ENCODE results near the gene NUDT15. TPM values are rescaled to one million over a fixed set of nuclear protein-coding genes. Genes with fewer than 3 reads are reported as not detected.

Gene NUDT15
- total RNA-seq, 1 donor from 2014 or later, result 10.4 TPM

GRCh38 chr13:48066310-48066989 is 28.9 kb downstream of the NUDT15 start:
- Mint-ChIP-seq H3K27me3 (ENCODE audit: low read depth) (no peaks in the 10 kb centered on the region), H3K4me3 (no peak overlapping the region), H3K4me1 (no peaks in the 10 kb centered on the region), H3K9me3 (peaks cover 45% of the 10 kb centered on the region), H3K36me3 (peaks cover 65% of the 10 kb centered on the region), H3K27ac (no peak overlapping the region)
- TF ChIP-seq, protein P1, sequence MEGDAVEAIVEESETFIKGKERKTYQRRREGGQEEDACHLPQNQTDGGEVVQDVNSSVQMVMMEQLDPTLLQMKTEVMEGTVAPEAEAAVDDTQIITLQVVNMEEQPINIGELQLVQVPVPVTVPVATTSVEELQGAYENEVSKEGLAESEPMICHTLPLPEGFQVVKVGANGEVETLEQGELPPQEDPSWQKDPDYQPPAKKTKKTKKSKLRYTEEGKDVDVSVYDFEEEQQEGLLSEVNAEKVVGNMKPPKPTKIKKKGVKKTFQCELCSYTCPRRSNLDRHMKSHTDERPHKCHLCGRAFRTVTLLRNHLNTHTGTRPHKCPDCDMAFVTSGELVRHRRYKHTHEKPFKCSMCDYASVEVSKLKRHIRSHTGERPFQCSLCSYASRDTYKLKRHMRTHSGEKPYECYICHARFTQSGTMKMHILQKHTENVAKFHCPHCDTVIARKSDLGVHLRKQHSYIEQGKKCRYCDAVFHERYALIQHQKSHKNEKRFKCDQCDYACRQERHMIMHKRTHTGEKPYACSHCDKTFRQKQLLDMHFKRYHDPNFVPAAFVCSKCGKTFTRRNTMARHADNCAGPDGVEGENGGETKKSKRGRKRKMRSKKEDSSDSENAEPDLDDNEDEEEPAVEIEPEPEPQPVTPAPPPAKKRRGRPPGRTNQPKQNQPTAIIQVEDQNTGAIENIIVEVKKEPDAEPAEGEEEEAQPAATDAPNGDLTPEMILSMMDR (IDR thresholded peaks at IDR 0.05; ENCODE audit: unreplicated experiment), result no peak
- no peak for DNase-seq (ENCODE audit: low spot score in 2 of 2, unreplicated experiment in 2 of 2)

GRCh38 chr13:48068036-48068435 is 30.5 kb downstream of the NUDT15 start:
- TF ChIP-seq, protein P1 (IDR thresholded peaks at IDR 0.05; ENCODE audit: unreplicated experiment), result no peak
- H3K9me3 Mint-ChIP-seq, result peaks cover 59% of the 10 kb centered on the region

GRCh38 chr13:48068952-48069351 is 31.4 kb downstream of the NUDT15 start:
- no peak overlapping the region for H3K4me3 Mint-ChIP-seq
- DNase-seq (ENCODE audit: low spot score in 2 of 2, unreplicated experiment in 2 of 2), result no peak
- peaks cover 86% of the 10 kb centered on the region for H3K36me3 Mint-ChIP-seq
- H3K27ac Mint-ChIP-seq, result no peak overlapping the region
- TF ChIP-seq, protein P1 (IDR thresholded peaks at IDR 0.05; ENCODE audit: unreplicated experiment), result no peak
- H3K4me1 Mint-ChIP-seq, result no peaks in the 10 kb centered on the region
- H3K9me3 Mint-ChIP-seq, result peaks cover 68% of the 10 kb centered on the region
- no peaks in the 10 kb centered on the region for H3K27me3 Mint-ChIP-seq (ENCODE audit: low read depth)

More at GRCh38 chr13:48068036-48068435, 30.5 kb downstream of the NUDT15 start:
- no peak overlapping the region for H3K27ac Mint-ChIP-seq
- peaks cover 78% of the 10 kb centered on the region for H3K36me3 Mint-ChIP-seq
- H3K4me3 Mint-ChIP-seq, result no peak overlapping the region
- no peaks in the 10 kb centered on the region for H3K27me3 Mint-ChIP-seq (ENCODE audit: low read depth)
- DNase-seq (ENCODE audit: low spot score in 2 of 2, unreplicated experiment in 2 of 2), result no peak
- H3K4me1 Mint-ChIP-seq, result no peaks in the 10 kb centered on the region

GRCh38 chr13:48069573-48069972 is 32.0 kb downstream of the NUDT15 start:
- Mint-ChIP-seq H3K36me3 (peaks cover 92% of the 10 kb centered on the region), H3K9me3 (peaks cover 74% of the 10 kb centered on the region), H3K4me3 (no peak overlapping the region), H3K4me1 (no peaks in the 10 kb centered on the region), H3K27ac (no peak overlapping the region), H3K27me3 (ENCODE audit: low read depth) (no peaks in the 10 kb centered on the region)
- TF ChIP-seq, protein P1 (IDR thresholded peaks at IDR 0.05; ENCODE audit: unreplicated experiment), result no peak
- DNase-seq (ENCODE audit: low spot score in 2 of 2, unreplicated experiment in 2 of 2), result no peak

GRCh38 chr13:48070942-48071341 is 33.4 kb downstream of the NUDT15 start:
- Mint-ChIP-seq H3K4me3 (no peak overlapping the region), H3K9me3 (peaks cover 78% of the 10 kb centered on the region), H3K4me1 (no peaks in the 10 kb centered on the region), H3K36me3 (peaks cover 99% of the 10 kb centered on the region), H3K27me3 (ENCODE audit: low read depth) (no peaks in the 10 kb centered on the region), H3K27ac (no peak overlapping the region)
- TF ChIP-seq, protein P1 (IDR thresholded peaks at IDR 0.05; ENCODE audit: unreplicated experiment), result no peak
- no peak for DNase-seq (ENCODE audit: low spot score in 2 of 2, unreplicated experiment in 2 of 2)
